H9 (cell line): ENCODE measurements around the gene CCNT2. TPM values are rescaled to one million over a fixed set of nuclear protein-coding genes. Genes with fewer than 3 reads are reported as not detected.

Source experiments
- DNase-seq: peaks from one replicate; pipeline ENCODE4 v3.0.0-alpha.2; 2017
- H2AFZ ChIP-seq: one replicate; pipeline ENCODE4 v1.6.1; 2013; ENCODE audit warnings: mild to moderate bottlenecking, low read length, control low read depth, moderate library complexity
- H2AK5ac ChIP-seq: 2 replicates; pipeline ENCODE4 v1.6.1; 2013; ENCODE audit warnings: low read length, control low read depth, mixed read lengths; ENCODE audit not compliant: insufficient read length
- H2BK120ac ChIP-seq: one replicate; pipeline ENCODE4 v1.6.1; 2013; ENCODE audit warnings: low read depth, mild to moderate bottlenecking, low read length, control low read depth, inconsistent platforms; ENCODE audit not compliant: poor library complexity, severe bottlenecking
- H2BK12ac ChIP-seq: 2 replicates; pipeline ENCODE4 v1.6.1; 2013; ENCODE audit warnings: low read length, control low read depth, mixed read lengths, low read depth; ENCODE audit not compliant: insufficient read length
- H2BK15ac ChIP-seq: 2 replicates; pipeline ENCODE4 v1.6.1; 2013; ENCODE audit warnings: low read depth, low read length, control low read depth
- H2BK20ac ChIP-seq: one replicate; pipeline ENCODE4 v1.6.1; 2013; ENCODE audit warnings: low read depth, mild to moderate bottlenecking, low read length, control low read depth, inconsistent platforms; ENCODE audit not compliant: poor library complexity, severe bottlenecking
- H2BK5ac ChIP-seq: 2 replicates; pipeline ENCODE4 v1.6.1; 2013; ENCODE audit warnings: low read length, control low read depth, mixed read lengths; ENCODE audit not compliant: insufficient read length
- H3K14ac ChIP-seq: 2 replicates; pipeline ENCODE4 v1.6.1; 2013; ENCODE audit warnings: low read length, control low read depth; ENCODE audit not compliant: insufficient read depth
- H3K18ac ChIP-seq: 2 replicates; pipeline ENCODE4 v1.6.1; 2013; ENCODE audit warnings: low read depth, mild to moderate bottlenecking, mixed read lengths, low read length, control low read depth; ENCODE audit not compliant: insufficient read length
- H3K23ac ChIP-seq: 2 replicates; pipeline ENCODE4 v1.6.1; 2013; ENCODE audit warnings: low read length, control low read depth, mixed read lengths, low read depth; ENCODE audit not compliant: insufficient read length
- H3K23me2 ChIP-seq: 2 replicates; pipeline ENCODE4 v1.6.1; 2013; ENCODE audit warnings: low read depth, mild to moderate bottlenecking, mixed read lengths, low read length, control low read depth; ENCODE audit not compliant: insufficient read length, poor library complexity, severe bottlenecking
- H3K27ac ChIP-seq: 2 replicates; pipeline ENCODE4 v1.5.1; 2013; ENCODE audit warnings: low read length, control low read depth, mixed read lengths, low read depth; ENCODE audit not compliant: insufficient read length
- H3K27me3 ChIP-seq: 2 replicates; pipeline ENCODE4 v1.6.1; 2013; ENCODE audit warnings: low read length, control low read depth, inconsistent platforms; ENCODE audit not compliant: insufficient read depth
- H3K4ac ChIP-seq: 2 replicates; pipeline ENCODE4 v1.6.1; 2013; ENCODE audit warnings: low read depth, mild to moderate bottlenecking, control low read depth, inconsistent platforms, low read length, moderate library complexity
- H3K4me1 ChIP-seq: 2 replicates; pipeline ENCODE4 v1.6.1; 2013; ENCODE audit warnings: low read length, control low read depth, inconsistent platforms; ENCODE audit not compliant: insufficient read depth
- H3K4me2 ChIP-seq: 2 replicates; pipeline ENCODE4 v1.6.1; 2013; ENCODE audit warnings: low read length, control low read depth, mixed read lengths; ENCODE audit not compliant: insufficient read length, insufficient read depth
- H3K56ac ChIP-seq: 2 replicates; pipeline ENCODE4 v1.6.1; 2013; ENCODE audit warnings: low read depth, mild to moderate bottlenecking, mixed read lengths, low read length, control low read depth; ENCODE audit not compliant: insufficient read length
- H3K79me1 ChIP-seq: 2 replicates; pipeline ENCODE4 v1.6.1; 2013; ENCODE audit warnings: low read depth, mild to moderate bottlenecking, moderate library complexity, low read length, control low read depth, inconsistent platforms; ENCODE audit not compliant: insufficient read depth, poor library complexity, severe bottlenecking
- H3K79me2 ChIP-seq: 2 replicates; pipeline ENCODE4 v1.6.1; 2013; ENCODE audit warnings: low read length, control low read depth, inconsistent platforms; ENCODE audit not compliant: insufficient read depth
- H3K9ac ChIP-seq: 2 replicates; pipeline ENCODE4 v1.6.1; 2013; ENCODE audit warnings: low read length, control low read depth, mixed read lengths; ENCODE audit not compliant: insufficient read length; ENCODE audit errors: extremely low read depth
- H3K9me3 ChIP-seq: one replicate; pipeline ENCODE4 v1.6.1; 2013; ENCODE audit warnings: low read depth, low read length, inconsistent platforms; ENCODE audit not compliant: control insufficient read depth
- H3T11ph ChIP-seq: one replicate; pipeline ENCODE4 v1.6.1; 2013; ENCODE audit warnings: mild to moderate bottlenecking, low read length, control low read depth, inconsistent platforms
- H4K20me1 ChIP-seq: one replicate; pipeline ENCODE4 v1.6.1; 2013; ENCODE audit not compliant: control insufficient read depth, insufficient read length, insufficient read depth
- H4K5ac ChIP-seq: 2 replicates; pipeline ENCODE4 v1.6.1; 2013; ENCODE audit warnings: low read depth, mild to moderate bottlenecking, mixed read lengths, low read length, control low read depth; ENCODE audit not compliant: insufficient read length
- H4K8ac ChIP-seq: replicated peaks from 2 replicates; pipeline ENCODE4 v1.6.1; 2013; ENCODE audit warnings: low read length, control low read depth, mixed read lengths, low read depth; ENCODE audit not compliant: insufficient read length
- H4K91ac ChIP-seq: 2 replicates; pipeline ENCODE4 v1.6.1; 2013; ENCODE audit warnings: low read depth, mild to moderate bottlenecking, moderate library complexity, mixed read lengths, low read length, control low read depth; ENCODE audit not compliant: insufficient read length
- H3K27ac Mint-ChIP-seq, 3 experiments: 2 replicates in 2 of 3; 3 replicates in 1 of 3; pipeline ENCODE4 v1.8.0; 2020 to 2021; ENCODE audit warnings: mixed read lengths in 3 of 3, mild to moderate bottlenecking in 1 of 3, moderate library complexity in 1 of 3
- H3K27me3 Mint-ChIP-seq: 2 replicates; pipeline ENCODE4 v1.8.0; 2021; ENCODE audit warnings: low read depth, mild to moderate bottlenecking, moderate library complexity, mixed read lengths
- H3K36me3 Mint-ChIP-seq, 3 experiments: 2 replicates in 2 of 3; 3 replicates in 1 of 3; pipeline ENCODE4 v1.8.0; 2020 to 2021; ENCODE audit warnings: low read depth in 3 of 3, mixed read lengths in 3 of 3; ENCODE audit not compliant: insufficient read depth in 1 of 3
- H3K4me1 Mint-ChIP-seq, 2 experiments: 2 replicates each; pipeline ENCODE4 v1.8.0; 2020; ENCODE audit warnings: mixed read lengths in 2 of 2
- H3K4me3 Mint-ChIP-seq, 2 experiments: 2 replicates in 1 of 2; 3 replicates in 1 of 2; pipeline ENCODE4 v1.8.0; 2020 to 2021; ENCODE audit warnings: mild to moderate bottlenecking in 2 of 2, mixed read lengths in 2 of 2, moderate library complexity in 1 of 2
- H3K9me3 Mint-ChIP-seq, 2 experiments: 2 replicates in 1 of 2; 3 replicates in 1 of 2; pipeline ENCODE4 v1.8.0; 2020; ENCODE audit warnings: mild to moderate bottlenecking in 2 of 2, mixed read lengths in 2 of 2, moderate library complexity in 1 of 2
- WGBS: extraction: QIAGEN DNeasy Blood & Tissue Kit; methylation state at CpG from one replicate; pipeline ENCODE4 v1.1.7; 2013; ENCODE audit warnings: missing lambda C conversion rate, low lambda C conversion rate, mixed read lengths; ENCODE audit not compliant: insufficient read length; ENCODE audit errors: extremely low coverage; 5-methylcytosine and 5-hydroxymethylcytosine counted together
- long read RNA-seq: library from polyadenylated mRNA; unstranded; transcript quantifications from one replicate; pipeline ENCODE4 v2.0.0, GENCODE V29; 2020
- total RNA-seq: library from RNA; stranded (reverse); gene quantifications from 2 replicates; pipeline ENCODE4 v1.2.1, GENCODE V29; 2021
- TF ChIP-seq, protein P1 (sequence below): fragments of 200-600 bp; sonication (generic); conservative IDR thresholded peaks from 3 replicates; pipeline ENCODE4 v1.8.0; 2021; ENCODE audit warnings: antibody characterized with exemption, mild to moderate bottlenecking

The CCNT2 gene
- 39.3 and 42.0 TPM in 2 replicates for total RNA-seq
- long read RNA-seq, full-length matches to known transcripts: 73 of 138 reads
- long read RNA-seq, partial matches to known transcripts: 6 of 138 reads
- long read RNA-seq, other reads (novel, unspliced or antisense): 59 of 138 reads

DNA sequence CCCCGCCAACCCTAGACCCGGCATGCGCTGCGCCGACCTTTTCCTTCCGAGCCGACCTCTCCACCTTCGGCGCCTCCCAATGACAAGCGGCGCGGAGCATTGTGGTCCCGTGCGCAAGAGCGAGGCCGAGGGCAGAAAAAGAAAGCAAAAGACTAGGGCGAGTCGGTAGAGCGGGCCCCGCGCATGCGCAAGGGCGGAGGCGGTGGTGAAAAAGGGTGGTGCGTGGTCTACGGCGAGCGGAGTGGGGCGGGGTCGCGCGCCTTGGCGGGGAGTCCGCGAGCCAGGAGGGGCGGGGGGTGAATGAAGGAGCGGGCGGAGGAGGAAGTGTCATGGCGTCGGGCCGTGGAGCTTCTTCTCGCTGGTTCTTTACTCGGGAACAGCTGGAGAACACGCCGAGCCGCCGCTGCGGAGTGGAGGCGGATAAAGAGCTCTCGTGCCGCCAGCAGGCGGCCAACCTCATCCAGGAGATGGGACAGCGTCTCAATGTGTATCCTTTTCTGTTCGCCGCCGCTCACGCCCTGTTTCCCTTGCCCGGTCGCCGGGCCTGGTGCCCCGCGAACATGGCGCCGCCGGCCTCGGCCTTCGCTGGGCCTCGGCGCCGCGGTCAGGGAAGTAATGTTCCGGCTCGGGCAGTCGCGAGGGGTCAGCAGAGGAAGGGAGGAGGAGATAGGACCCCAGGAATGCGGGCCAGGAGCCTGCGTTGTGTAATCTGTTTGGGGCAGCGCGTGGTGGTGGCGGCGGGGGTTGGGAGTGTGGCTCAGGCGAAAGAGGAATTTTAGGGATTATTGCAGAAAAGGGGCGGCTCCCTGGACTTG is at the start of gene CCNT2:
TSS of gene CCNT2 (plus strand) at position 297 of the 815 bp plus-strand sequence. CDS start at position 330, 33 bp downstream.
- H3K56ac ChIP-seq: peak within 1 kb of the TSS; percentile 93
- H2BK20ac ChIP-seq: no peak within 1 kb of the TSS
- WGBS: no CpG with 5 or more reads among the region's 83 CpGs
- H4K20me1 ChIP-seq: no peaks in the 10 kb centered on the region
- no peak within 1 kb of the TSS for H2BK15ac ChIP-seq
- peaks cover 9 to 12% of the 10 kb centered on the region in 2 experiments; a peak in 4 of 5 replicates for H3K9me3 Mint-ChIP-seq
- H3K4me1 Mint-ChIP-seq: peaks cover 13 to 23% of the 10 kb centered on the region in 2 experiments
- peak within 1 kb of the TSS; percentile 85 for H3K4me2 ChIP-seq
- no peaks in the 10 kb centered on the region for H3K4me1 ChIP-seq
- peak within 1 kb of the TSS; percentile 58 for H4K5ac ChIP-seq
- H2BK12ac ChIP-seq: peak within 1 kb of the TSS; percentile 51
- peak within 1 kb of the TSS; percentile 100 for H3K27ac Mint-ChIP-seq
- H3K9ac ChIP-seq: peak within 1 kb of the TSS; percentile 99
- no peak within 1 kb of the TSS for H3K23ac ChIP-seq
- H4K8ac ChIP-seq: no peak within 1 kb of the TSS
- no peaks in the 10 kb centered on the region for H3K79me1 ChIP-seq
- H3K27ac ChIP-seq: peak within 1 kb of the TSS; percentile 73
- H3K18ac ChIP-seq: peak within 1 kb of the TSS; percentile 98
- H2AK5ac ChIP-seq: no peak within 1 kb of the TSS
- no peak within 1 kb of the TSS for H2AFZ ChIP-seq
- H3K27me3 Mint-ChIP-seq: no peaks in the 10 kb centered on the region; the same call in 1 of the 2 replicates
- H3K4ac ChIP-seq: peak within 1 kb of the TSS; percentile 52; the same call in 1 of the 2 replicates
- peak within 1 kb of the TSS; percentile 96 to 99 for H3K4me3 Mint-ChIP-seq
- DNase-seq: peak; percentile 99
- H3T11ph ChIP-seq: peak within 1 kb of the TSS; percentile 48
- H3K27me3 ChIP-seq: no peaks in the 10 kb centered on the region
- peak within 1 kb of the TSS; percentile 100 for H3K14ac ChIP-seq
- H3K36me3 Mint-ChIP-seq: peaks cover 0 to 20% (median 14%) of the 10 kb centered on the region in 3 experiments
- peaks cover 9% of the 10 kb centered on the region for H3K23me2 ChIP-seq
- TF ChIP-seq, protein P1, sequence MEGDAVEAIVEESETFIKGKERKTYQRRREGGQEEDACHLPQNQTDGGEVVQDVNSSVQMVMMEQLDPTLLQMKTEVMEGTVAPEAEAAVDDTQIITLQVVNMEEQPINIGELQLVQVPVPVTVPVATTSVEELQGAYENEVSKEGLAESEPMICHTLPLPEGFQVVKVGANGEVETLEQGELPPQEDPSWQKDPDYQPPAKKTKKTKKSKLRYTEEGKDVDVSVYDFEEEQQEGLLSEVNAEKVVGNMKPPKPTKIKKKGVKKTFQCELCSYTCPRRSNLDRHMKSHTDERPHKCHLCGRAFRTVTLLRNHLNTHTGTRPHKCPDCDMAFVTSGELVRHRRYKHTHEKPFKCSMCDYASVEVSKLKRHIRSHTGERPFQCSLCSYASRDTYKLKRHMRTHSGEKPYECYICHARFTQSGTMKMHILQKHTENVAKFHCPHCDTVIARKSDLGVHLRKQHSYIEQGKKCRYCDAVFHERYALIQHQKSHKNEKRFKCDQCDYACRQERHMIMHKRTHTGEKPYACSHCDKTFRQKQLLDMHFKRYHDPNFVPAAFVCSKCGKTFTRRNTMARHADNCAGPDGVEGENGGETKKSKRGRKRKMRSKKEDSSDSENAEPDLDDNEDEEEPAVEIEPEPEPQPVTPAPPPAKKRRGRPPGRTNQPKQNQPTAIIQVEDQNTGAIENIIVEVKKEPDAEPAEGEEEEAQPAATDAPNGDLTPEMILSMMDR: no peak
- H3K9me3 ChIP-seq: no peaks in the 10 kb centered on the region
- H4K91ac ChIP-seq: peak within 1 kb of the TSS; percentile 65
- peak within 1 kb of the TSS; percentile 90 for H2BK5ac ChIP-seq
- peaks cover 34% of the 10 kb centered on the region; the same call in 1 of the 2 replicates for H3K79me2 ChIP-seq
- peak within 1 kb of the TSS; percentile 82 for H2BK120ac ChIP-seq
